HG02973 (cell line): ENCODE measurements around the gene SEC11A.
"Not testable (repeated sequence)": the region's sequence is repeated elsewhere in the genome, so short reads cannot be mapped to it uniquely, and the experiment has no call there.

Experiments used
- ATAC-seq: cut with Tn5 transposase; IDR thresholded peaks from one replicate; pipeline ENCODE4 v1.9.1; 2021; ENCODE audit warnings: moderate library complexity; ENCODE audit not compliant: unreplicated experiment

SEC11A gene

DNA sequence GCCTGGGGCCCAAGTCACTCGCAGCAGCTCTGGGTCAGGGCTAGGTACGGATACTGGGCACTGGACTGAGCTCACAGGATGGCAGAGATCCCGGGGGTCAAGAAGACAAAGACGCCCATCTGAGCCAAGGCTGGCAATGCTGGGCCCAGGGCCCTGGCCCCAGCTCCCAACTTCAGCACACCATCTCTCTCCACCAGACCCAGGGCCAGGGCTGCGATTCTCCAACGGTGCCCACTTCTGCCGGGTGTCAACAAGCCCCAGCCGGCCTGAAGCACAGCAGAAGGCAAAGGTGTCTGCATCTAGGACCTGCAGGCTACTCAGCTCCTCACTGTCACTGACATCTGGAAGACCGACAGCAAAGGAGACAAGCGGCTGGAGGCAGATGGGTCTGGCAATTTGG, 70.4 kb downstream of the SEC11A start:
- ATAC-seq: no peak

DNA sequence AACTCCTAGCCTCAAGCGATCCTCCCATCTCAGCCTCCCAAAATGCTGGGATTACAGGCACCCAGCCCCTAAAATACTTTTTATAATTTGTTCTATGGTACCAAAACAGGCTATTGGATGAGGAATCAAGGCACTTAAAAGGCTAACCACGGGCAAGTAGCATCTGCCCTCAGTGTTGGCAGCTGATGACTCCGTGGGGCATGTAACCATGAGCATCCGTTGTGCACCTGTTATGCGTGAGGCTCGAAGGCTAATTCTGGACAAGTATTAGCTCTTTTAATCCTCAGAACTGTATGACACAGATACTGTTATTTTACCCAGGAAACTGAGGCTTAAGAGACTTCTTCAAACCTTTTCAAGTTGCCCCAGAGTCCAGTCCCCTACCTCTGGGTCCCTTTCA, 72.1 kb downstream of the SEC11A start:
- ATAC-seq: no peak

DNA sequence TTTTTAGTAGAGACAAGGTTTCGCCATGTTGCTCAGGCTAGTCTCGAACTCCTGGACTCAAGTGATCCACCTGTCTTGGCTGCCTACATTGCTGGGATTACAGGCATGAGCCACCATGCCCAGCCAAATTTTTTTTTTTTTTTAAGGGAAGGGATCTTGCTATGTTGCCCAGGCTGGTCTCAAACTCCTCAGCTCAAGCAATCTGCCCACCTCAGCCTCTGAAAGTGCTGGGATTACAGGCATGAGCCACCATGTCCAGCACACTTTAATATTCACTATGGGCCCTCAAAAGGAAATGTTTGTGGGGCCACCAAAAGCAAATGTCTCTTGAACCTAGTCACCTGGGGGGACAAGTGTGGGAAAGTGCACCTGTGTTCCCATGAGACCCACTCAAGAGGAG, 73.3 kb downstream of the SEC11A start:
- not testable (repeated sequence) for ATAC-seq

DNA sequence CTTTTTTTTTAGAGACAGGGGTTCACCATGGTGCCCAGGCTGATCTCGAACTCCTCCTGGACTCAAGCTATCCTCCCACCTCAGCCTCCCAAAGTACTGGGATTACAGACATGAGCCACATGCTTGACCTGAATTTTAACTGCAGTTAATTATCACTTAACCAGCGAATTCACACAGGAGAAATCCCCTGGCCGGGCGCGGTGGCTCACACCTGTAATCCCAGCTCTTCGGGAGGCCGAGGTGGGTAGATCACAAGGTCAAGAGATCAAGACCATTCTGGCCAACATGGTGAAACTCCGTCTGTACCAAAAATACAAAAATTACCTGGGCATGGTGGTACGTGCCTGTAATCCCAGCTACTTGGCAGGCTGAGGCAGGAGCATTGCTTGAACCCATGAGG, 74.1 kb downstream of the SEC11A start:
- not testable (repeated sequence) for ATAC-seq

DNA sequence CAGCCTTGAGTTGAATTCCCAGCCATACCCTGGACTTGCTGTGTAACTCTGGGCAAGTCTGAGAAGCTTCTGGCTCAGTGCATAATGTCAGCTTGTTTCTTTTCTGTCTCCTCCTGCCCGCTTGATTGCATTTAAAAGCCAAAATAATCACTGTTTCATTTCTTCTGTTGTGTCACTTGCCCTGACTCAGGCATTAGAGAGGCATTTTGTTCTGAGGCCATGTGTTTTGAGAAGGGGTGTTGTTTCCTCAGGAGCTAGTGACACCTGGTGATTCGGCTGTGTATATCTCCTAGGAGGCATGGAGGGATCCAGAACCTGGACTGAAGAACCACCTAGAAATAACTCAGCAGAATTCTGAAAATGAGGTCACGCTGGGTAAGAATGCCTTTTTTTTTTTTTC, 77.8 kb downstream of the SEC11A start:
- ATAC-seq: no peak

DNA sequence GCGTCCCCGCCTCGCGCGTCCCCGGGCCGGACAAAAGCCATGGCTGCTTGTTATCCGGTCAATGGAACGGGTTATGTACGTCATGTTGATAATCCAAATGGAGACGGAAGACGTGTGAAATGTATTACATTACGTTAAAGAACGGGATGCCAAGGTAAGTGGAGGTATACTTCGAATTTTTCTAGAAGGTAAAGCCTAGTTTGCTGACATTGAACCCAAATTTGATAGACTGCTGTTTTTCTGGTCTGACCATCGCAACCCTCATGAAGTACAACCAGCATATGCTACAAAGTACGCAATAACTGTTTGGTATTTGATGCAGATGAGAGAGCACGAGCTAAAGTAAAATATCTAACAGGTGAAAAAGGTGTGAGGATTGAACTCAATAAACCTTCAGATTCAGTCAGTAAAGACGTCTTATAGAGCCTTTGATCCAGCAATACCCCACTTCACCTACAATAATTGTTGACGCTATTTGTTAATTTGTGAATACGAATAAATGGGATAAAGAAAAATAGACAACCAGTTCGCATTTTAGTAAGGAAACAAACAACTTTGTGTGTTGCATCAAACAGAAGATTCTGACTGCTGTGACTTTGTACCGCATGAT, 81.6 kb downstream of the SEC11A start:
- no peak for ATAC-seq

DNA sequence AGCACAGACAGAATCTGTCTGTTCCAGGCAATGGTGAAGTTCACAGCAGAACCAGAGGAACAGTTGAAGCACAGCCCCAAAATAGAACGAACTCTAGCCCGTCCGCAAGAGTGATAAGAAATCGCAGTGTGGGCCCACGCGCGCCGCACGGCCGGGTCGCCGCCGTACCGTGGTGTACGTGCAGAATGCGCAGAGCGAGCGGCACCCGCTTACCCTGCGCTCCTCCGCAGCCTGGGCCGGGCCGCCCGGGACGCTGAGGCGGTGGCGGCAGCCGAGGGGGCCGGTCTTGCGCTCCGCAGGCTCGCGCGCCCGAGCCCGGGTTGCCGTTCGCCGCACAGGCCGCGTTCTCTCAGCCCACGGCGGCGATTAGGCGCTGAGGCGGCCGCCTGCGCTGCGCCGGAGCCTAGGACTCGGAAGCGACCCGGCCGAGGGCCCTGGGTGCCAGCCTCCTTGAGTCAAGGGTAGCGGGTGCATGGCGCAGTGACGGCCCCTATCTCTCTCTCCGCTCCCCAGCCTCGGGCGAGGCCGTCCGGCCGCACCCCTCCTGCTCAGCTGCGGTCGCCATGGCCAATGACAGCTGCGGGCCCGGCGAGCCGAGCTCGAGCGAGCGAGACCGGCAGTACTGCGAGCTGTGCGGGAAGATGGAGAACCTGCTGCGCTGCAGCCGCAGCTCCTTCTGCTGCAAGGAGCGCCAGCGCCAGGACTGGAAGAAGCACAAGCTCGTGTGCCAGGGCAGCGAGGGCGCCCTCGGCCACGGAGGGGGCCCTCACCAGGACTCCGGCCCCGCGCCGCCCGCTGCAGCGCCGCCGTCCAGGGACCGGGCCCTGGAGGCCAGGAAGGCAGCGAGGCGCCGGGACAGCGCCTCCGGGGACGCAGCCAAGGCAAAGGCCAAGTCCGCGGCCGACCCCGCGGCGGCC, 82.4 kb downstream of the SEC11A start:
- ATAC-seq: peak; percentile 35

DNA sequence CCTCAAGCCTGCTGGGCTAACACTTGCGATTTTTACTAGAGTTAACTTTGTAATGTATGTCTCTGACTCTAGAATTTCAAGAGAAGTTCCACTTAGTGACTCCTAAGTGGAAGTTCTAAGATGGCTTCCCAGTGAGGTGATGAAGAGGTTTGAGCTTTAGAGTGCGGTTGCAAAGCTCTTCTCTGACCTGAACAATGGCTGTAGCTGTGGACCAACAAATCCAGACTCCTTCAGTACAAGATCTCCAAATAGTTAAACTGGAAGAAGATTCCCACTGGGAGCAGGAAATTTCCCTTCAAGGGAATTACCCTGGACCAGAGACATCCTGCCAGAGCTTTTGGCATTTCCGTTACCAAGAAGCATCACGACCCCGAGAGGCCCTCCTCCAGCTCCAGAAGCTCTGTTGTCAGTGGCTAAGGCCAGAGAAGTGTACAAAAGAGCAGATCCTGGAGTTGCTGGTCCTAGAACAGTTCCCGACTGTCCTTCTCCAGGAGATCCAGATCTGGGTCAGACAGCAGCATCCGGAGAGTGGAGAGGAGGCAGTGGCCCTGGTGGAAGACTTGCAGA, 84.2 kb downstream of the SEC11A start:
- ATAC-seq: no peak

DNA sequence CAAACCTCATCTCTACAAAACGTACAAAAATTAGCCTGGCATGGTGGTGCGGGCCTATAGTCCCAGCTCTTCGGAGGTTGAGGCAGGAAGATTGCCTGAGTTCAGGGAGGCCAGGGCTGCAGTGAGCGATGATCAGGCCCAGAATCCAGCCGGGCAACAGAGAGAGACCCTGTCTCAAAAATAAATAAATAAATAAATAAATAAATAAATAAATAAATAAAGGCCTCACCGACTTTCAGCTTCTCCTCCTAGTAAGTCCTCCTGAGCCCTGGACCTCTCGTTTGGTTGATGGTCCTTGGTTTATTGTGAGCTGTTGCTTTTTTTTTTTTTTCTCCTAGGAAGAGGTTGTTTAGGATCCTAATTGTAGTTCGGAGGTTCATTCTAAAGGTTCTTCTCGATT, 86.9 kb downstream of the SEC11A start:
- ATAC-seq: no peak

DNA sequence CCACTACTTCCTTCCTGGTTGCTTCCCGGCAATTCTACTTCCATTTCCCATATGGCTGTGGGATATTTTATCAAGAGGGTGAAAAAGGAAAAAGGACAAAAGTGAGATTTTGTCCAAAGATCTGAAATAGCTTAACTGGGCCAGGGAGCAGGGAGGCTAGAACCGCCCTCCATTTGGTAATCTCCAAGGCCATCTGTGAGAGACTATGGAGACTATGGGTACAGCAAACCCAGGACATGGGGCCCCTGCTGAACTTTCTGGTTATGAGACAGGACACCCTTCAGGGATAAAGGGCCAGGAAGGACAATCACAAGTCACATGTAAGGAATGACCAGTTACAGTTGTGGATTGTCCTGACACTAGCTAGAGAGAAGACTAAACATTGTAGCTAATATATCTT, 90.8 kb downstream of the SEC11A start:
- ATAC-seq: no peak

DNA sequence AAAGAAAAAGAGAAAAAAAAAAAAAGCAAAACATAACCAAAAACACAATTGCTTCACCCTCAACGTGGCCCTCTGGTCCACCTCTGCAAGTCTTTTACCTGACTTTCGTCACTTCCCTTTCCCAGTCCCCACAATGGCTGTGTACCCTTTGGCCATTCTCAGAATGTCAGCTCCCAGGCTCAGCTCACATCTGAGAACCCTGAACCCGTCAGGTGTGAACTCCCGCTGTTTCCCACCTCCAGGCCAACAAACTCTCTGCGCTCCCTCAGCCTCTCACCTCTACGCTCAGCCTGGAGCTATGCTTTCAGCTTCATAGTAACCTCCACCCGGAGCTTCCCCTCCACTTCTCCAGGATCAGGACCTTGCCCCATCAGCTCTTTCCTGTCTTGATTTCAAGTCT, 91.6 kb downstream of the SEC11A start:
- ATAC-seq: no peak

DNA sequence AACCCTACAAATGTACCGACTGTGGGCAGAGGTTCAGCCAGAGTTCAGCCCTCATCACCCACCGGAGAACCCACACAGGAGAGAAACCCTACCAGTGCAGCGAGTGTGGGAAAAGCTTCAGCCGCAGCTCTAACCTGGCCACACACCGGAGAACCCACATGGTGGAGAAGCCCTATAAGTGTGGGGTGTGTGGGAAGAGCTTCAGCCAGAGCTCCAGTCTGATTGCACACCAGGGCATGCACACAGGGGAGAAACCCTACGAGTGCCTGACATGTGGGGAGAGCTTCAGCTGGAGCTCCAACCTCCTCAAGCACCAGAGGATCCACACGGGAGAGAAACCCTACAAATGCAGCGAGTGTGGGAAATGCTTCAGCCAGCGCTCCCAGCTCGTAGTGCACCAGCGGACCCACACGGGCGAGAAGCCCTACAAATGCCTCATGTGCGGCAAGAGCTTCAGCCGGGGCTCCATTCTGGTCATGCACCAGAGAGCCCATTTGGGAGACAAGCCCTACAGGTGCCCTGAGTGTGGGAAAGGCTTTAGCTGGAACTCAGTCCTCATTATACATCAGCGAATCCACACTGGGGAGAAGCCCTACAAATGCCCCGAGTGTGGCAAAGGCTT, 94.5 kb downstream of the SEC11A start:
- ATAC-seq: no peak

DNA sequence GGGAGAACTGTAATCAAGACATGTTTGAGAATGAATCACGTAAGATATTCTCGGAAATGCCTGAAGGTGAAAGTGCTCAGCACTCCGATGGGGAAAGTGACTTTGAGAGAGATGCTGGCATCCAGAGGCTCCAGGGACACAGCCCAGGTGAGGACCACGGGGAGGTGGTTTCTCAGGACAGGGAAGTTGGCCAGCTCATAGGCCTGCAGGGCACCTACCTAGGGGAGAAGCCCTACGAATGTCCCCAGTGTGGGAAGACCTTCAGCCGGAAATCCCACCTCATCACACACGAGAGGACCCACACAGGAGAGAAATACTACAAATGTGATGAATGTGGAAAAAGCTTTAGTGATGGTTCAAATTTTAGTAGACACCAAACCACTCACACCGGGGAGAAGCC, 95.3 kb downstream of the SEC11A start:
- no peak for ATAC-seq
